ENCODE measurements around the gene INO80E.

DNA sequence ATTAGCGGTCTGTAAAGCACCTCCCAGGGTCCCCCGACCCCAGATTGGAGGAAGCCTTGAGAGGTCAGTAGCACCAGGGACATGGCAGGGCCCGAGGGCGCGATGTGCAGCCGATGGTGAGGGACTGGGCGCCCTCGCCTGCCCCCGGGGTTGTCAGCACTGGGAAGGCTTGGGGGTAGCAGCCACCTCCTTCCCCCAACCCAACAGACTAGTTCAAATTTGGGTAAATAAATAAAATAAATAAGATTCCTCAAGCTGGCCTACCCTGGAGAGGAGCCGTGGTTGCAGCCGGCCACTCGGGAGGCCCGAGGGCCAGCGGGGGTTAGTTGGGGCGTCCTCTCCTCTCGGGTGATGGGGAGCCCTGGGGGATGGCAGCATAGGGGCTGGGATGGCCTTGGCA lies 28.4 kb downstream of the INO80E start:
- TF ChIP-seq, protein P1, sequence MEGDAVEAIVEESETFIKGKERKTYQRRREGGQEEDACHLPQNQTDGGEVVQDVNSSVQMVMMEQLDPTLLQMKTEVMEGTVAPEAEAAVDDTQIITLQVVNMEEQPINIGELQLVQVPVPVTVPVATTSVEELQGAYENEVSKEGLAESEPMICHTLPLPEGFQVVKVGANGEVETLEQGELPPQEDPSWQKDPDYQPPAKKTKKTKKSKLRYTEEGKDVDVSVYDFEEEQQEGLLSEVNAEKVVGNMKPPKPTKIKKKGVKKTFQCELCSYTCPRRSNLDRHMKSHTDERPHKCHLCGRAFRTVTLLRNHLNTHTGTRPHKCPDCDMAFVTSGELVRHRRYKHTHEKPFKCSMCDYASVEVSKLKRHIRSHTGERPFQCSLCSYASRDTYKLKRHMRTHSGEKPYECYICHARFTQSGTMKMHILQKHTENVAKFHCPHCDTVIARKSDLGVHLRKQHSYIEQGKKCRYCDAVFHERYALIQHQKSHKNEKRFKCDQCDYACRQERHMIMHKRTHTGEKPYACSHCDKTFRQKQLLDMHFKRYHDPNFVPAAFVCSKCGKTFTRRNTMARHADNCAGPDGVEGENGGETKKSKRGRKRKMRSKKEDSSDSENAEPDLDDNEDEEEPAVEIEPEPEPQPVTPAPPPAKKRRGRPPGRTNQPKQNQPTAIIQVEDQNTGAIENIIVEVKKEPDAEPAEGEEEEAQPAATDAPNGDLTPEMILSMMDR (IDR thresholded peaks at IDR 0.05) = no peak
- TF ChIP-seq POLR2A (IDR thresholded peaks at IDR 0.05) = no peak

Measured in ovary (tissue), 3 donors.